Esophagus muscularis mucosa (tissue), 4 donors: ENCODE results near the gene NELFB.

Experiments used
- CTCF ChIP-seq, 3 experiments: fragments of 200-600 bp in 2 of 3; fragments of 450-650 bp in 1 of 3; sonication (generic) in 2 of 3; IDR thresholded peaks; one replicate each; pipeline ENCODE4 v1.5.1; 2017 to 2019; ENCODE audit warnings: antibody characterized with exemption in 3 of 3, mild to moderate bottlenecking in 2 of 3, moderate library complexity in 1 of 3
- EP300 ChIP-seq: sonication (generic); formaldehyde crosslinking; IDR thresholded peaks from one replicate; pipeline ENCODE4 v1.6.1; 2017; ENCODE audit warnings: antibody characterized with exemption
- POLR2A ChIP-seq: fragments of 450-650 bp; IDR thresholded peaks from one replicate; pipeline ENCODE4 v1.6.1; 2017; ENCODE audit warnings: antibody characterized with exemption, moderate library complexity, mild to moderate bottlenecking, low read depth
- POLR2AphosphoS5 ChIP-seq, 2 donors: sonication (generic); formaldehyde crosslinking; IDR thresholded peaks; one replicate each; pipeline ENCODE4 v1.6.1; 2017; ENCODE audit warnings: antibody characterized with exemption in 2 of 2

GRCh38 chr9:137271696-137272076 lies 16.6 kb downstream of the NELFB start:
- TF ChIP-seq CTCF (IDR thresholded peaks at IDR 0.05), result no peak
- TF ChIP-seq POLR2AphosphoS5 (IDR thresholded peaks at IDR 0.05), result no peak
- no peak for TF ChIP-seq POLR2A
- no peak for TF ChIP-seq EP300
